HG02763 (cell line): ENCODE data around the gene PRDM1.

ENCODE experiments used
- ATAC-seq: cut with Tn5 transposase; IDR thresholded peaks from one replicate; pipeline ENCODE4 v1.9.1; 2021; ENCODE audit warnings: mild to moderate bottlenecking, moderate library complexity; ENCODE audit not compliant: unreplicated experiment

The PRDM1 gene

GRCh38 chr6:106069478-106069877 lies 16.7 kb upstream of the PRDM1 start:
- ATAC-seq = no peak

- no peak for ATAC-seq
These were observed 15.5 kb upstream of the PRDM1 start for GRCh38 chr6:106070636-106071035.

- ATAC-seq = no peak
These were observed 13.5 kb upstream of the PRDM1 start for GRCh38 chr6:106072501-106073090.

GRCh38 chr6:106074146-106074545 lies 12.0 kb upstream of the PRDM1 start:
- no peak for ATAC-seq

GRCh38 chr6:106076139-106076538 lies 10.0 kb upstream of the PRDM1 start:
- ATAC-seq = no peak

- ATAC-seq = no peak
These were observed 9.0 kb upstream of the PRDM1 start for GRCh38 chr6:106077170-106077569.

GRCh38 chr6:106077881-106078280 lies 8.3 kb upstream of the PRDM1 start:
- ATAC-seq = no peak

GRCh38 chr6:106079961-106080762 lies 6.0 kb upstream of the PRDM1 start:
- no peak for ATAC-seq

GRCh38 chr6:106080763-106081095 lies 5.4 kb upstream of the PRDM1 start:
- no peak for ATAC-seq

- ATAC-seq = no peak
These were observed 4.4 kb upstream of the PRDM1 start for GRCh38 chr6:106081715-106082114.

GRCh38 chr6:106082735-106083398 lies 3.3 kb upstream of the PRDM1 start:
- ATAC-seq = no peak

GRCh38 chr6:106083618-106084017 lies 2.5 kb upstream of the PRDM1 start:
- ATAC-seq = no peak

GRCh38 chr6:106084106-106084988 lies 1.8 kb upstream of the PRDM1 start:
- ATAC-seq = peak; percentile 67

GRCh38 chr6:106084989-106085691 lies 996 bp upstream of the PRDM1 start:
- ATAC-seq = no peak

- no peak for ATAC-seq
These were observed 498 bp upstream of the PRDM1 start for GRCh38 chr6:106085692-106085983.

- no peak for ATAC-seq
These were observed 659 bp downstream of the PRDM1 start for GRCh38 chr6:106086814-106087175.

- no peak for ATAC-seq
These were observed 1.6 kb downstream of the PRDM1 start for GRCh38 chr6:106087548-106088325.

GRCh38 chr6:106090001-106090400 lies 3.9 kb downstream of the PRDM1 start:
- no peak for ATAC-seq

GRCh38 chr6:106092279-106092678 lies 6.1 kb downstream of the PRDM1 start:
- ATAC-seq = no peak
